Ecto neural progenitor cell (in vitro differentiated cells): ENCODE data around the gene SLC37A3.
A peak's percentile ranks its signal among the peaks of the same experiment; 100 is the strongest.
"Not testable (repeated sequence)": the region's sequence is repeated elsewhere in the genome, so short reads cannot be mapped to it uniquely, and the experiment has no call there.

Source experiments
- DNase-seq: peaks from one replicate; pipeline ENCODE4 v3.0.0-alpha.2; 2018; ENCODE audit warnings: low spot score

Gene SLC37A3

DNA sequence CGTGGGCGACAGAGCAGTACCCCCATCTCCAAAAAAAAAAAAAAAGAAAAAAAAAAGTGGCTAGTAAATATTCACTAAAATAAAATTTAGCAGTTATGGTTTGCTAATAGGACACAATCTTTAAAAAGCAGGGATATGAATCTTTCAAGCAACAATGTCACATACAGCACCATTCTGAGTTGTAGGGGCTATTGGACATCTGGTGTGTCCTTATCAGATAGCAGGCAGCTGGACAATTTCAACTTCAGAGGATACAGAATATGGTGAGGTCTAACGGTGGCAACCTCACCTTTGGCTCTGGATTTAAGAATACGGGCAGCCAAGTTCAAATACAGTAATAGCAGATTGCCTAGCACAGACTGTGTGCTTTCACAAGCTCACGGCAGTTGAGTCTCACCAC is 51.1 kb downstream of the SLC37A3 start:
- DNase-seq, result no peak

DNA sequence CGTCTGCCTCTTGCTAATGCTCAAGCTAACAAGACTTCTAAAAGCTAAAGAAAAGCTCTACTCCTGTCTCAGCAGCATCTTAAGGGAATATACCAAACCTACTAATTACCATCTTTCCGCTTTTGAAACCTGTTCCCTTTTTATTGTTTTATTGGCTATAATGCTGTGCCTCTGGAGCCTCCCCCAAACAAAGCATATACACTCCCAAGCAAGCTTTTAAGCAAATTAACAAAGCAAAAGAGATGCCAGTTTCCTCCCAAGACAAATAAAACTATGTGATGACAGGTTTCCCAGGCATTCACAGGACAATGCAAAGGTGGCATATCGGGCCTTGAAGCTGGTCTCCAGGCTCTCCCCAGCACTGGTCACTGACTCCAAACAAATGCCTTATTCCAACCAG is 52.9 kb downstream of the SLC37A3 start:
- DNase-seq, result no peak

DNA sequence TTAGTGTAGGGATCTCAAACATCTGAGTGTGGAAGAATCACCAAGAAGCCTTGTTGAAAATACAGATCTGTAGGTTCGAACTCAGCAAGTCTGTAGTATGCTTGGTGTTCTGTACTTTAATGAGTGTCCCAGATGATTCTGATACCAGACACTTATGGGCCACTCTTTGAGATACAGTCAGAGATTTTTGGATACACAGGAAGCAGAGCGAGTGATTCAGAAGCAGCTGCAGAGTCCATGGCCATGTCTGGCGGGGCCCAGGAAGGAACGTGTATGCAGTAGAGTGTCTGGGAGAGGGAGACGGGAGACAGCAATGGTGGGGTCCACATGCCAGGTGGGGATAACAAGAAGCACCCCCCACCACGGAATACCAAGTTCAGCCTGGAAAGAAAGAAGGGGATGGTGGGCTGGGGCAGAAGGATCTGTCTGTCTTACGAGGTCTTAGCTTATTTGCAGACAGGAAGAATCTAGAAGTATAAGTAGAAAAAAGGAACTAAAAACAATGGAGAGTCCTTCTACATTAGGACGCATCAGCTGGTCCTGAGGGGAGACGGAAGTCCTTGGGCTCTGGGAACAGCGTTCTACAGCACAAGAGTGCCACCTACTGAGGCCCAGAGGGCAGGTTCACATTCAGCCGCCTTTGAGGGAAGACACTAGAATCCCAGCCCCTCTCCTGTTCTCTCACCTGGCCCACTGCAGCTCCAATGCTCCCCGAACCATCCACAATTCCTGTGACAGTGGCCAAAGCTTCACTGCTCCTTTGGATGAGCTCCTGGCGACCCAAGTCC is 55.4 kb downstream of the SLC37A3 start:
- no peak for DNase-seq

DNA sequence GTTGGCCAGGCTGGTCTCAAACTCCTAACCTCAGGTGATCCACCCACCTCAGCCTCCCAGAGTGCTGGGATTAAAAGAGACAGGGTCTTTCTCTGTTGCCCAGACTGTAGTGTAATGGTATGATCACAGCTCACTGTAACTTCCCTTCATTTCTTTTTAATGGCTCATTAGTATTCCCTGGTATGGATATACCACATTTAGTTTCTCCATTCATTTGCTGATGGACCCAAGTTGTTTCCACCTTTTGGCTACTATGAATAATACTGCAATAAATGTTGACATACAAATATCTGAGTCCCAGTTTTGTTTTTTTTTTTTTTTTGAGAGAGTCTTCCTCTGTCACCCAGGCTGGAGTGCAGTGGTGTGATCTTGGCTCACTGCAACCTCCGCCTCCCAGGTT is 59.4 kb downstream of the SLC37A3 start:
- not testable (repeated sequence) for DNase-seq

DNA sequence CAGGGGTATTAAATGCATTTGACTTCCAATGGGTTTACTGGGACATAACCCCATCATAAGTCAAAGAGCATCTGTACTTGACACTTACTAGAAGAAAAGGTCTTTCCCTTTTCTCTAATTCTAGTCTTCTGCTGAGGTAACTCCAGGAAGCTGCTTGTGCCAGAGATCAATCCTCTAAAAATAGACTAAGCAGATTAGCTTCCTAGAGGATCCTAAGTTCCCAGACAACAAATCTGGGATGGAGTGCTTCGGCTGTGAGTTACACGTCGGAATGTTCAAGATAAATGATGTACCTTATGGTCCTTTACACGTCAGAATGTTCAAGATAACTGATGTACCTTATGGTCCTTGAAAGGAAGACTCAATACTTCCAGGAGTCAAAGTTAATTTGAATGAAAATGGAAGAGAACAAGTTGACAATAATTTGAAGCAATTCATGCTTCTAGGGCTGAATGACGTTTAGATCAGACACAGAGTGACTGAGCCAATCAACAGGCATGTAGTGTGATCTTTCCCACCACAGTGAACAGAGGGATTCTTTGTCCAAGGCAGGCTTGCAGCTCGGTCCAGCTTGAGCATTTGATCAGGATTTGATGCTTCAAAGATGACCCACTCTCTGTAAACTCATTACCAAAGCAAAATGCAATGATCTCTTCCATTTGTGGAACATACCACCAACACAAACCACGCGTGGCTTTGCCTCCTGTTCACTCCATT is 63.8 kb downstream of the SLC37A3 start:
- DNase-seq, result no peak

DNA sequence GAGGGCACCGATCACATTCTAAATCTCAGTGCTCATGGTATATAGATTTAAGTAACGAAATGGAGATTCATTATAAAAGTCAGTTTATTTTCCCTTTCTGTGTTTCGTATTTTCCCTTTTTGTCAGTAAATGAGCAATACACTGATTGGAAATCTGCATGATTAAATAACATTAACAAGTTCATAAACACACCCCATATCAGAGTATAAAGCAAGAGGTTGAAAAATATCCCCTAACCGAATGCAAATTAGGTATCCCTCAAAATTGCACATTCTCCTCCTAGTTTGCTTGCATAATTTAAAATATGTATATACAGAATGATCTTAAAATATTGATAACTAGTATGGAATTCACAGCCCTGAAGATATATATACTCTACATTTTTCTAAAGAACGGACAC is 64.6 kb downstream of the SLC37A3 start:
- DNase-seq, result no peak

DNA sequence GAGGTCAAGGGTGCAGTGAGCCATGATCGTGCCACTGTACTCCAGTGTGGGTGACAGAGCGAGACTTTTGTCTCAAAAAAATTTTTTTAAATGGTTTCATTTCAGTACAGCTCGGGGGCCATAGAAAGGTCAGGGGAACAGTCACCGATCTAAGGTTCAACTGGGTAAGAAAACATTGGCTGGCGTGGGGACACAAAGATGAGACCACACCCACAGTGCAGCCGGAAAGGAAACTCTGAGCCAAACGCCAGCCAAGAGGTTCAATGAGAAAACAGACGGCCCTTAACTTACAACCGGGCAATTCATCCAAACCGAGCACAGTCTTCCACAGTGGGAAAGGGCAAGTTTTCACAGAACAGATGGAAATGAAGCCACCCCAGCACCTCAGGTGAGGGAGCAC is 65.1 kb downstream of the SLC37A3 start:
- no peak for DNase-seq

DNA sequence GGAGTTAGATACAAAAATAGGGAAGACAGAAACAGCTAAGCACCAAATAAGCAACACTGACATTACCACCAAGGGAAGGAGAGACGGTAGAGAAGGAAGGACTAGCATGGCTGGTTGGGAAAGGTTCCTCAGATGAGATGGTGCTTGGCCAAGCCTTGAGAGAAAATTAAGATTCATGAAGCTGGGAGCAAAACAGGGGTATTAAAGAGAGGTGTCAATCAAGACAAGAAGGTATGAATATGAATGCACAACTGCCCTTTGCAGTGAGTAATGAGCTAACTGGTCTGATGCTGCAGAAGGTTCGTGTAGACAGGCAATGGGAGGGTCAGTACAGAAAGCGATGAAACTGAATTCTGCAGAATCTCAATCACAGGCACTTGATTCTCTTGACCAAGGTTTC is 67.7 kb downstream of the SLC37A3 start:
- DNase-seq, result no peak

DNA sequence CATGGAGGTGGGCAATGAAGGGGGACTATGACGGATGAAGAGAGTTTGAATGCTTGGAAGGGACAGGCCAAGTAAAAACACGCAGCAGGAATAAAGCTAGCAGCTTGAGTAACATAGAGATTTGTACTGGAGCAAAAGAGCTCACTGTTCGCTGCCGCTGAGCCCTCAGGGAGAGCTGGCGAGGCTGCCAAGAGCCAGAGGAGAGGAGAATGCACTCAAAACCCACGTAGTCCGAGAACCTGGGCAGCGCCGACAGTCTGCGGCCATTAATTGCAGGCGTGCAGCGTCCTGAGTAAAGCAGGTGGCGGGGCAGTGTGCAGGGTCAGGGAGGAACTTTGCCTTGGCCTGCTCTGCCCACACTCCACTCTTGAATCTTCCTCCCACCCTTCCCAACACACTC is 68.2 kb downstream of the SLC37A3 start:
- DNase-seq, result no peak

DNA sequence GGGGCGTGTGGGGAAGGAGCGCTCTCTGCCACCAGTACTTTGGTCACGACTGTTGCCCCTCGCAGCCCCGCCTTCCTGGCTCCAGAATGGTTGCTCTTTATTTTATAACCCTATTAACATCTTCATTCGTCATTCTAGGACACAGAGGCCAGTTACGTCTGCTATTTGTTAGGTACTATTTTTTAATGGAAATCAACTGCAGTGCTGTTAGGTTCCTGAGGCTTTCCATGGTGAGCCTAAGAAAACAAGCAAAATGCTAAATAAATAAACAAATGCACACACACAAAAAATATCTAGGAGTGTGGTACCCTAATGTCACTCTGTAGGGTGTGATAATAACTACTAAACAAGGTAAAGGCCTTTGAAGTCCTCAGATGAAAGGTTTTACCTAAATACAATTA is 71.1 kb downstream of the SLC37A3 start:
- no peak for DNase-seq

DNA sequence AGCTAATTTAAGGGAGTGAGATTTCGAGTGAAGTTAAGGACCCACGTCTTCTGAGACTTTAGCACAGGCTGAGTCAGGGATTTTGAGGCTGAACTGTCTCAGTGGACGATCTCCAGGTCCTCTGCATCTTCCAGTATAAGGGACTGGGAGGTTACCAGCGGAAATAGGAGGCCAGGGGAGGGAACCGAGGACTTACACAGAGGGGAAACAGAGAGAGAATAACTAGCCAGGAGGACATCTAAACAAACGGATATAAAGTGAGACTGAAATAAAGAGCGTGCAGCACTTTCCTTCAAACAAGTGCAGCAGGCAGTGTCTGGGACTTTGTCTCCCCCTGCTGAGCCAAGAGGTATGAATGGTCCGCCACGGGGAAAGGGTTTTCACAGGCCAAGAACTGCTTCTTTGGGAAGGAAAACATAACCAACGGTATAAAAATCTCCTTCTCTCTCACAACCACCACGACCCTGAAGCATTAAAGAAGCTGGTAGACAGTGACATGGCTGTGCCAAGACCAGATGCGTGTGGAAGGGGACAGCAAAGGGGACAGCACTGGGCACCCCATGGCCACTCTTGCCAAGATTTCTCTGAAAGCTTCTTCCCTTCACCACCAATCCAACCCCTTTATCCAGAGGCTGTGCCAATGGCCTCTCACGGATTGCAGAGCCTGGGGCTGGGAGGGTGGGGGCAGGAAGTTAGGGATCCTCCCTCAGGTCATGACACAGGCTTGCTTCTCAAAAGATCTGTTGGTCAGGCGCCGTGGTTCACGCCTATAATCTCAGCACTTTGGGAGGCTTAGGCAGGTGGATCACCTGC is 72.0 kb downstream of the SLC37A3 start:
- peak; percentile 60 for DNase-seq

DNA sequence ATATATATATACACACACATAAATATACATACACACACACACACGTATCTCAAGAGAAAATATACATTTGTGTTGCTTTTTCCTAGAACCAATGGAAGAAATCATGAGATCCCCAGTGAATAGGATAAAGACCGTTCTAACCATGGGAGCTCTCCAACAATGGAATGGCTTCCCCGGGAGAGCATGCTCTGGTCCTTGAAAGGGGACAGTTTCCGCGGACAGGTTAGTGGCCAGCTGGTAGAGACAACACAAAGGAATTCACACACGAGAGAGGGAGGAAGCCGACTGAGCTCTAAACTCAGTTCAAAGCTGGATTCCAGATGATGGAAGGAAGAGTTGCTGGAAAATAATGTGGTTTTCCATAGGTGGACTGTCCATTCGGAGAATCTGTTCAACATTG is 72.7 kb downstream of the SLC37A3 start:
- no peak for DNase-seq

DNA sequence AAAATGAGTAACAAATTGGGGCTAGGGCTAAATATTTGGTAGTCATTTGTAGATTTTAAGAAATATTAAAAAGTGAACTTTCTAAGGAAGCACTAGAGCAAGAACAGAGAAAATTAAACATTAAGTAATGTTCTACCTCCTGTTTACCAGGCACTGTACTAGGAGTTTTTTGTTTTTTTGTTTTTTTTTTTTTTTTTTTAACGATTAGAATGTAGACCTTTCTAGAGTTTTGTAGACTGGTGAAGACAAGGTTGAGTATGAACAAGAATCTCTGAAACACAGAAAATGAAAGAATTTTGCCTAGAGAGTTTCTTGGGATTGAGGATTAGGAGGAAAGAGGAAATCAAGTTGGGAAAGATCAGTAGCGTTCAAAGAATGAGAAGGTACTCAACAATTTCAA is 73.6 kb downstream of the SLC37A3 start:
- no peak for DNase-seq

DNA sequence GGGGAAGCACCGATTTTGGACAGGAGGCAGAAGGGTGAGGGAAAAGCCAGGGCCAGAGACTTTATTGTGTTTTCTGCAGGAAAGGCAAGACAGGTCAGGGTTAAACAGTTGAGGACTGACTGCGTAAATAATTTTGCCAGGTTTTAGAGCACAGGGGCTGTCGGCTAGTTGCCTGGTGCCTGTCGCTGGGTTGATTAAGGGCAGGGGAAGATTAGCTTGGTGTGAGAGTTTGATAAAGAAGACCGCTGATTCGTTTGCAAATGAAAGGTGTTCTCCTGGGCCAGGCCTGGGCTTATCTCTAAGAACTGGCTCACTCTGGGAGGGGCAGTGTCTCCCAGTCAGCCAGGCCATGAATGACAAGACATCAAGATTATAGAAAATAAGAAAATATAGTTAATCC is 75.6 kb downstream of the SLC37A3 start:
- no peak for DNase-seq

DNA sequence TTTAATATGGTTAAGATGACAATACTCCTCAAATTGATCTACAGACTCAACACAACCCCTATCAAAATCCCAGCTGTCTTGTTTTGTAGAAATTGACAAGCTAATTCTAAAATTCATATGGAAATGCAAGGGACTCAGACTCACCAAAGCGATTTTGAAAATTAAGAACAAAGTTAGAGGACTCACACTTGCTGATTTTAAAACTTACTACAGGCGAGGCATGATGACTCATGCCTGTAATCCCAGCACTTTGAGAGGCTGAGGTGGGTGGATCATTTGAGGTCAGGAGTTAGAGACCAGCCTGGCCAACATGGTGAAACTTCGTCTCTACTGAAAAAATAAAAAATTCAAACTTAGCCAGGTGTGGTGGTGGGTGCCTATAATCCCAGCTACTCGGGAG is 78.3 kb downstream of the SLC37A3 start:
- DNase-seq, result not testable (repeated sequence)

DNA sequence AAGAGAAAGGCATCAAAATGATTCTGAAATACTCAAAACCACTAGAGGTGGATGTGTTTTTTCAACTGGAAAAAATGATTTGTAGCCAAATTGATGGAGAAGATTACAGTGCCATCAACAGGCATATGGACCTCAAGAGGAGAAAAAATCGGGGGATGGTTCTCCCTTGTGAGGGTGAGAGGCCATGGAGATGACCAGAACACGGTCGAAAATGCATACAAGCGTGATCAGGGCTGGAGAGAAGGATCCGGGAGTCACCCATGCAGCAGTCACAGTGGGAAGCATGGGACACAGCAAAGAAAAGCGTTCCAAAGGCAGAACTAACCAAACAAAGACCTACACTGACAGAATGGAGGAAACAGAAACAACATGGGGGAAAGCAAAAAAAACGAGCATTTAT is 80.3 kb downstream of the SLC37A3 start:
- DNase-seq, result no peak

DNA sequence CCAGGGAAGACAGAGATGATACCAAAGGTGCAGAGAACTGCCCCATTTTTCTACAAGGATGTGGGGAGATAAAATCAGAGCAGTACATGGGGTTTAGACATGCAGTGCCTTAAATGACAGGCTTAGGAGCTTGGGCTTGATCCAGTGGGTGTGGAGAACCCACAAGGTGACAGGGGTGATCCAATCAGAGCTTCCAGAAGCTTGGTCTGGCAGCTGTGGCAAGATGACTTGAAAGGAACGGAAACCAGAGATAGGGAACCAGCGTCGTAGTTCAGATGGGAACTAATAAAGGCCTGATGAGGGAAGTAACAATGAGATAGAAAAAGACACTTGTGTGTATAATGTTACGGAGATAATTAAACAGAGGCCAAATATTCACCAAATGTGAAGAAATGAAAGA is 80.7 kb downstream of the SLC37A3 start:
- no peak for DNase-seq

DNA sequence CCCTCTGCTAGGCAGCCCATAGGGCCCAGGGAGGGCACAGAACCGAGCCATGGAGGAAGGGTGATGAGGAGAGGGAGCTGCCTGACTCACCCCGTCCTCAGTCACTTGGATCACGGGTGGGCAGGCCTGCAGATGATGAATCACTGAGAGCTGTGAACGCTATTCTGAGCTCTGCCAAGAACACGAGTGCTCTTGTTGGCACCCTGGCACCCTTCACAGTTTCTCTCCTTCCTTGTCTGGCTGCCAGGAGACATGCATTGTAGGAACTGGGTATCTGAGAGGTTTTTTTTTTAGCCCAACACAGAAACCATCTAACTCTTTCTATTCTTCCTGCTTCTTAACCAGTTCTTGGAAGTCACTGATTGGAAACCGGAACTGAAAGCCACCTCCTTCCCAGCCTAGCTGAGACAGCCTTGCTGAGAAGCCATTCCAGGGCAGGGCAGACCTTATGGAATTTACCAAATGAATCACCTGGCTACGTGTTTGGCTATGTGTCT is 82.1 kb downstream of the SLC37A3 start:
- no peak for DNase-seq

DNA sequence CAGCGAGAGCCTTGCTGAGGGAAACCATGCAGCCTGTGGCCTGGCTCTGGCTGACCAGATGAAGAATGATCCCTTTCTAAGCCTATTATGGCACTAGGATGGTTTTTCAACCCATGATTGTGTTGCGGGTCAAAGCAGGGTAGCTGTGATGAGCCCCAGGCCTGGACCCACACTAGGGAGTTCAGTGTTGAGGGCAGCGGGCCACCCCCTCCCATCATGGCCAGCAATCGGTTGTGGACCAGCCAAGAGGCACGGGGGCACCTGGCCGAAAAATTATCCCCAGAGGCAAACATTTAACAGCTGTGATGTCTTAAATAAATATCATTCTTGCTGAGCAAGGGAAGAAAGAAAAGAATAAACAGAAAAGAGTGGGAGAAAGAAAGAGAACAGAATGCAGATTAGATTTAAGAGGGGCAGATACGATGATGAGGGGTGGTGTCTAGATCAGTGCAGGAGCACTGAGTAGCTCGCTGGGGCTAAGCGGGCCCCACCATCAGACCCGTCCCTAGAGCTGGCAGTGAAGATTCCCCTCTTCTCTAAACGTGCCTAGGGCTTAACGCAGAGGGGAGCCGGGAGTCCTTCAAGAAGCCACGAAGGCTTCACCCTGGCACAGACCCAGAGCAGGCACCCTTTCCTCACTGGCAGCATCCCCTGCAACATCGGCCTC is 82.7 kb downstream of the SLC37A3 start:
- no peak for DNase-seq

DNA sequence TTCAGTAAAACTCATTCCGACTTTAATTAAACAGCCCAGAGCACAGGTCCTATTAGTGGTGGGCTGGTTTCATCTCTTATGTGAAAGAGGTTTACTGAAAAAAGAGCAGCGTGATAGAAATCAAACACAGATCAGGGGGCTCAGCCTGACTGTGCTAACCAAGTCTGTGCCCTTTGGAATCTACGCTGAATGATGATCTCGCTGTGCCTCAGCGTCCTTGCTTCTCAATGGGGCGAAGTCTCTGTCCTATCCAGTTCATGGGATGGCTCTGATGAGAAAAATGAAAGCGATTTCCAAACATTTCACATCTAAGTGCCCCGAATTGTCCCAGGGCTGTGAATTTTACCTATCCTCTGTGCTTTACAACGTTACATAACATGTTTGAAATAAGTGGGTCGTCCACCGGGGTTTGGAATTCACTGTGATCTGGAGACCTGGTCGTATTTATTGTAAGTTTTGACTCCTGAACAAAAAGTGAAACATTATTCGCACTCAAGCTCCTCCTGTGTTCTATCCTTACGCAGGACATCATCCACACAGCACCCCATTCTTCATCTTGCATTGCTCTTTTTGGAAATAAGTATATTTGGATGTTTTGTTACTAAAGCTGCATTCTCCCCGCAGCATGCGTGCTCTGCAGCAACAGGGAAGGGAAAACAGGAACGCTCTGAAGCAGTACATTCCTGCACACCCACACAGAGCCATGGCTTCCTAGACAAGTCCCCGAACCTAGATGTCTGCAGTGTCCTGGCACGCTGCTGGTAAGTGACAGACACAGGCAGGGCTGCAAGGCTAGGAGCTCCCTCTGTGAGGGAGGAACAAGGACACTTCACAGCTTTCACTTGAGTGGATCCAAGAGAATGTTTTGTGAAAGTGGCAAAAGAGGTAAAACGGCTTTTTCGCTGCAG is 83.5 kb downstream of the SLC37A3 start:
- DNase-seq, result no peak
